ENCODE data around the gene RCCD1.

The RCCD1 gene

DNA sequence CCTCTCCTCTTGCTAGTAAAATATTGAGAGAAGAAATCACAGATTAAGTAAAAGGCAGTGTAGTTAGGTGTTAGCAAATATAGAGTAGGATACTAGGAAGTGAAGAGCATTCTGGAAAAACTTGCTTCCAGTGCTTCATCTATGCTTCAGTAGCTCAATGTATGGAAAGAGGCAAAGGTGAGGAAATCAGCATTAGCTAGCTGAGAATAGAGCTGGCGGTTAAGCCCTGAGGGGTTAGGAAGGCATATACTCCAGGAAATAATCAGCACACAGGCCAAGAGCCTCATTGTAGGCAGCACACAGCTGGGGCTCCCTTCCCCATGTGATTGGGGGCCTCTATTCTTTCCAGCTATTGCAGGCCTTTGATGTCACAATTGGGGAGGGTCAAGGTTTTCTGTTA is 13.8 kb downstream of the RCCD1 start:
- no peak for DNase-seq

DNA sequence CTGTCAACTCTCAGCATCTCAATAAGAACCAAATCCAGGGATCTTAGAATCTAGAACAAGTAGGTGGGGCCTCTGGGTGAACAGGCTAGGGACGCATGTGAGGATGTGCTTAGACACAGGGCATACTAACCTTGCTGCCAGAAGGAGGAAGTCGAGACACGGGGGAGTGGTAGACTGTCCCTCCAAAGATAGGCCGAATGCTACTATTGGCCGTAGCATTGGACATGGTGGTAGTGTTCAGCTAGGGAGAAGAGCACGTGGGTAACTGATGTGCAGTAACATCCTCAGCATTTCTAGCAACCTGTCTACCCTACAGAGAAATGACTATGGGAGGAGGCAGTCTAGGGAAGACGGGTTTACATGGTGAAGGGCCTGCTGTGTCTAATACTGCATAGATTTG is 15.6 kb downstream of the RCCD1 start:
- DNase-seq = no peak

- DNase-seq = no peak
These were observed 17.4 kb downstream of the RCCD1 start for GRCh38 chr15:90972133-90972532.

DNA sequence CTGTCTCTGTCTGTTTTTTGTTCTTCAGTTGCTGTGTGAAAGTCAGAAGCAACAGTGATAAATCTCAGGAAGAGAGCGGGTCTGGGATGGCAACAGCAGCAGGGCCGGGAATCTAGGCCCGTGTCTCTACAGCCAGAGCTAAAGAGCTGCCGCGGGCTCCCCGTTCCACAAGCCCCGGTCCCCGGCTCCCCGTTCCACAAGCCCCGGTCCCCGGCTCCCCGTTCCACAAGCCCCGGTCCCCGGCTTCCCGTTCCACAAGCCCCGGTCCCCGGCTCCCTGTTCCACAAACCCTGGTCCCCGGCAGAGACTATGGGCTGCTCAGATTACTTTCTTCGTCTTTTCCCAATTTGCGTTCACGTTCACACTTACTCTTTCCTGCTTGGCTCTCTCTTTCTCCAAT is 19.5 kb downstream of the RCCD1 start:
- no peak for DNase-seq

DNA sequence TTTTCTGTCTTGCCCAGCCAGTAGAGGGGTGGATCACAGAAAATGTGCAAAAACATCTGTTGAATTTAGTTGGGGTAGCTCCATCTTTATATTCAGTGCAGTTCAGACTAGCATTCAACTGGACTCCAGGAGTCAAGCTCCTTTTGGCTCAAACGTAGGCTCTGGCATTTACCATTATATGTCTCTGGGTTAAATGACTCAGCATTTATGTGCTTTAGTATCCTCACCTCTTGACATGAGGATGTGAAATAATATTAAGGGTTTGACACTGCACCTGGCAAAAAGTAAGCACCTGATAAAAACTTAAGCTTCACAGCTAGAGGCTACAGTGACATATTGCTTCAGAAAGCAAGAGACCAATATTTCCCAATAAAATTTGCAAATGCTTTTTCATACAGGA is 24.9 kb downstream of the RCCD1 start:
- no peak for DNase-seq

GRCh38 chr15:90981681-90982080 is 27.0 kb downstream of the RCCD1 start:
- DNase-seq = no peak

DNA sequence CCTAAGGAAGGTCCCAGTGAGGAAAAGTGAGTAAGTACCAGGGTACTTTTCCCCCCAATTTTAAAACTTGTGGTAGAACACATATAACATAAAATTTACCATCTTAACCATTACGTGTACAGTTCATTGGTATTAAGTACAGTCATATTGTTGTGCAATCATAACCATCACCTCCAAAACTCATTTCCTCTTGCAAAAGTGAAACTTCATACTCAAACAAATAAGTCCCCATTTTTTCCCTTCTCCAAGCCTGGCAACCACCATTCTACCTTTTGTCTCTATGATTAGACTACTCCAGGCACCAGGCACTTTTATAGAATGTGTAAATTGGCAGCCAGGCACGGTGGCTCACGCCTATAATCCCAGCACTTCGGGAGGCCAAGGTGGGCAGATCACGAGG is 27.5 kb downstream of the RCCD1 start:
- DNase-seq = no peak

- DNase-seq = no peak
These were observed 32.3 kb downstream of the RCCD1 start for GRCh38 chr15:90986790-90987507.

GRCh38 chr15:90987561-90988141 is 33.0 kb downstream of the RCCD1 start:
- DNase-seq = no peak

- DNase-seq = no peak
These were observed 33.6 kb downstream of the RCCD1 start for GRCh38 chr15:90988296-90988695.

DNA sequence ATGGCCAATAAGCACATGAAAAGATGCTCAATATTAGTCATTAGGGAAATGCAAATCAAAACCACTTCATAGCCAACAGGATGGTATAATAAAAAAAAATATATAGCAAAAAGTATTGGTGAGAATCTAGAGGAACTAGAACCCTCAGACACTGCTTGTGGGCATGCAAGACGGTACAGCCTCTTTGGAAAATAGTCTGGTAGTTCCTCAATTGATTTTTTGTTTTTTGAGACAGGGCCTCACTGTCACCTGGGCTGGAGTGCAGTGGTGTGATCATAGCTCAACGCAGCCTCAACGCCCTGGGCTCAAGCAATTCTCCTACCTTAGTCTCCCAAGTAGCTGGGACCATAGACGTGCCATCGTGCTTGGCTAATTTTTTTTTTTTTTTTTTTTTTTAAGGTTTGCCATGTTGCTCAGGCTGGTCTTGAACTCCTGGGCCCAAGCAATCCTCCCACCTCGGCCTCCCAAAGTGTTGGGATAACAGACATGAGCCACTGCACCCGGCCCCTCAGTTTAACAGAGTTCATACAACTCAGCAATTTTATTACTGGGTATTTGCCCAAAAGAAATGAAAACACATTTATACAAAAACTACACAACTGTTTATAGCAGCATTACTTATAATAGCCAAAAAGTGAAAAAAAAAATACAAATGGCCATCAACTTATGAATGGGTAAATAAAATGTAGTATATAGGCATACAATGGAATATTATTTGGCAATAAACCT is 34.5 kb downstream of the RCCD1 start:
- no peak for DNase-seq

DNA sequence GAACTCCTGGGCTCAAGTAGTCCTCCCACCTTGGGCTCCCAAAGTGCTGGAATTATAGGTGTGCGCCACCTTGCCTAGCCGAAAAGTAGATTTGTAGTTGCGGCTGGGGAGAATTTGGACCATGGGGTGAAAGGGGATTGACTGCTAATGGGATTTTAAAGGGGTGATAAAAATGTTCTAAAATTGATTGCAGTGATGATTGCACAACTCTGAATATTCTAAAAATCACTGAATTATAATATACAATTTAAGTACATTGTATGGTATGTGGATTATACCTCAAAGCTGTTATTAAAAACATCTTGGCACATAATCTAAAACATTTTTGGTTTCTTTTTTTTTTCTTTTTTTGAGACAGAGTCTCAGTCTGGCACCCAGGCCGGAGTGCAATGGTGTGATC is 35.8 kb downstream of the RCCD1 start:
- DNase-seq = no peak

DNA sequence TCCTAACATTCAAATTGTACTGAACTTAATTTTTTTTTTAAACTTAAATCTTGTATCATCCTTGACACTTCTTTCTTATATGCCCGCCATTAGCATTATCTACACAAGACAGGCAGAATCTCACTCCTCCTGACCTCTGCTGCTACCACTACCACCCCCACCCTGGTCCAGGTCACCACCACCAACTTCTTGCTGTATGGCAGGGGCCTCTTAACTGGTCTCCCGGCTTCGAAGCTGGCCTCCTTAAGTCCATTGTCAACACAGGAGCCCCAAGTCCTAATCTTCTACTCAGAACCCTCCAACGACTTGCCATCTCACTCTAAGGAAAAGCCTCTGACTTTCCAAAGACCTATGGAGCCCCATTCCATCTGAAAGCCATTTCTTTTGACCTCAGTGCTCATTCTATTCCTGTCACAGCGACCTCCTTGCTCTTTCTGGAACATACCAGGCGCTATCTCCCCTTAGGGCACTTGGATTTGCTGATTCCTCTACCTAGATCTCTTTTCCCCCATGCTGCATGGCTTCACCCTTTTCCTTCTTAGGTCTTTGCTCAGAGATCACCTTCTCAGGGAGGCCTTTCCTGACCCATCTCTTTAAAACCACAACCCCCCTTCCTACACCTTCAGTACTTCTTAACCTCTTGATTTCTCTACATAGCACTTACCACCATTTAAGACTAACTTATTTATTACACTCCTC is 37.1 kb downstream of the RCCD1 start:
- no peak for DNase-seq

DNA sequence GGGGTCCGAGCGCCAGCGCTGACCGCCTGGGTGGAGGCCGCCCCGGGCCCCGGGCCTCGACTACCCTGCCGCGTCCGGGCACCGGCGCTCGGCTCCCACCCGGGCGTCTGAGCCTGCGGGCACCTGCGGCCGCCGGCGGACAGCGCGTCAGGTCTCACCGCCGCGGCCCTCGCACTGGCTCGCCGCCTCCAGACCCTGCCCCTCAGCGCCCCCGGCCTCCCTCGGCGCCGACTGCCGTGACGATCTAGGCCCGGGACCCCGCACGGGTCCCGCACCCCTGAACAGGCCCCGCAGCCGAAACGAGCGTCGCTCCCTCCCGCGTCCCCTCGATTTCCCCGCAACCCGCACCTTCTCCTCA is 39.4 kb downstream of the RCCD1 start:
- DNase-seq = peak; percentile 36

GRCh38 chr15:90994417-90995311 is 40.0 kb downstream of the RCCD1 start, which contains the start of gene PRC1:
TSS of gene PRC1 (minus strand) at chr15:90994535. CDS start at chr15:90994417, 118 bp downstream.
- DNase-seq = peak; percentile 100

DNA sequence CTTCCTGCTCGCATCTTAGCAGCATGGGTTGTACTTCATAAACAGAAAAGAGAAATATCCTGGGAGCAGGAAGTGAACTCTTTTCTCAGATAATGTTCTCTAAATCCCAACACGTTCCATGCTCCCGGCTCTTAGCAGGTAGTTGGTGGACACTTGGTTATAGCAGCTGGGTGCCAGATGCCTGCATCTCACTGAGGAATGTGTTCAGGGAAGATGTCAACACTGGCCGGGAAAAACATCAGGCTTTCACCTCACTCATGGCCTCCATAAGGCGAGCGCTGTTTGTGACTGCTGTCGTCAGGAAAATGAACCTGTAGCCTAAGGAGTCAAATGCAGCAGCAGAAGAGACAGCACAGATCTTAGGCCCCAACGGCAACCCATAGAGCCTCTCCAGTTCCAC is 44.1 kb downstream of the RCCD1 start:
- DNase-seq = no peak

GRCh38 chr15:91001209-91001608 is 46.5 kb downstream of the RCCD1 start:
- DNase-seq = no peak

DNA sequence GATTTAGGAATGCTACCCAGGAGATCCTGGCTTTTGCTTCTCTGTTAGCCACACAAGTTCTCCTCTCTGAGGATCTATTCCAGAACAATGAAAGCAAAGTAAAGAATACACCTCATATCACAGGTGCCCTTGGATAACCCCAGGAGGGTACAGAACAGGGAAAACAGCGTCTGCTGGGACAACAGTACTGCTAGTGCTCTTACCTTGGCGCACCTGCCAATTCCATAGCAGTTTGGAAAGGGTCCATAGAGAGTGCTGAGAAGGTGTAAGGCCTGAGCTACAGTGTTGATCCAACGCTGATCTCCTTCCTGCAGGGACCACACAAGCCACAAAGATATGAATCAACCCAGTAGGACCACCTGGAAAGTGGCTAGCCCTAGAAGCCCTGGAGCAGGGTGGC is 52.6 kb downstream of the RCCD1 start:
- DNase-seq = no peak

Measured in RPMI8226 (cell line).